SK-MEL-5 (cell line): Measurements from ENCODE around the gene BOD1. TPM values are rescaled to one million over a fixed set of nuclear protein-coding genes. Genes with fewer than 3 reads are reported as not detected.
A peak's percentile ranks its signal among the peaks of the same experiment; 100 is the strongest.
"Not testable (repeated sequence)": the region's sequence is repeated elsewhere in the genome, so short reads cannot be mapped to it uniquely, and the experiment has no call there.

Source experiments
- DNase-seq: peaks from one replicate; pipeline ENCODE4 v3.0.0-alpha.2; 2016; ENCODE audit warnings: low read depth, low spot score
- in situ Hi-C: cut with HindIII; loops from 2 replicates; pipeline ENCODE4 v1.10.0; 2016; ENCODE audit warnings: low sequenced_read_pairs, high pct_unique_total_duplicates, low pct_unique_long_range_greater_than_20kb
- total RNA-seq: library from RNA; depleted of rRNA; stranded (reverse); fragments of >200 nt; shearing (Covaris generic); gene quantifications from 2 replicates; pipeline ENCODE4 v1.2.3, GENCODE V29; 2014

Gene BOD1
- total RNA-seq, 1 experiment from 2014 or later, result 39.2 TPM

DNA sequence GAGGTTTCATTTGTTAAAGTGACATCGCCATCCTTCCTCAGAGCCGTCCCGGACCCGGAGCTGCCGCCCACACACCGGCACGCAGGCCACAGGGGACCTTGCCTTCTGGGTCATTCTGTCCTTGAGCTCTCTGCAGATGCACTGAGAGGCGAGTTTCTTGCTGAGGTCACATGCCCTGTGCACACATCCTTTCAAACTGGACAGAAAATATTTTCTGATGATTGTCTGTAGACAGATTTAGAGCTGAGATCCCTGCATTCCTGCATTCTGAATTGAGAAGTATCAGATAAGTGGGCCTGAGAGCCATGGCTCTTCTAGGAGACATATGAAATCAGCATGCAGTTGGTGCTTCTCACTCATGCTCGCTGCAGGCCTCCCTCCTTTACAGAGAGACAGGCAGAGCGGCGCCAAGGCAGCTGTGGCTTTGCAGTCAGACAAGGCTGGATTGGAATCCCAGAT is 25.4 kb downstream of the BOD1 start:
- in situ Hi-C loops, result no loop called here
- DNase-seq, result no peak

DNA sequence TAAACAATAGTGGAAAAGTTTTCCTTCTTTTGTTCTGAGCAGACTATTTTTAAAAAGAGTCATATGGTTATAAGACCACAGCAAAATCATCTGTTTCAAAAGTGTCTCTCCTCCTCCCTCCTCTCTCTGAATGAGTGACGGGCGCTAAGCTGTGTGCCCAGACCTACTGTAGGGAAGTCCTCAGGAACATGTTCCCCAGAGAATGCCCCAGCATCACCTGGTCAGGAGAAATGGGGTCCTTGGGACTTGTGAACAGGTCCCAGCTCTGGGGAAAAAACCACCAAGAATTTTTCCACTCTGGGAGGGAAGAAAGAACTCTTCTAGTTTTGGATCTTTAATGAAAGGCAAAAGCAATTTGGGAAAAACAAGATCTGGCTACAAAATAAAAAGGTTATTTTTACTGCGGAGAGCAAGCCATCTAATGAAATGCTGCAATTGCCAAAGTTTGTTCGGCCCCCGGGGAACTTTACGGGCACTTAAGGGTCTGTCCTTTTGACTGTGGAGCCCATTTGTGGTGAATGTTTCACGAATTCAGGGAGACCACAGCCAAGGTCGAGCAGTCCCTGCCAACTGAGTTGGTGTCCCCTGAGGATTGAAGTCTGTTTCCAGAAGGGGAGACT is 25.9 kb downstream of the BOD1 start:
- in situ Hi-C loops, result no loop called here
- no peak for DNase-seq

DNA sequence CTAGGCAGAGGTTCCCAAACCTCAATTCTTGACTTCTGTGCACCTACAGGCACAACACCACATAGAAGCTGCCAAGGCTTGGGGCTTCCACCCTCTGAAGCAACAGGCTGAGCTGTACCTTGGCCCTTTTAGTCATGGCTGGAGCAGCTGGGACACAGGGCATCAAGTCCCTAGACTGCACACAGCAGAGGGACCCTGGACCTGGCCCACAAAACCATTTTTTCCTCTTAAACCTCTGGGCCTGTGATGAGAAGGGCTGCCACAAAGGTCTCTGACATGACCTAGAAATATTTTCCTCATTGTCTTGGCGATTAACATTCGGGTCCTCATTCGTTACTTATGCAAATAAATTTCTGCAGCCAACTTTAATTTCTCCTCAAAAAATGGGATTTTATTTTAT is 30.3 kb downstream of the BOD1 start:
- in situ Hi-C loops, DNase-seq: not testable (repeated sequence)

DNA sequence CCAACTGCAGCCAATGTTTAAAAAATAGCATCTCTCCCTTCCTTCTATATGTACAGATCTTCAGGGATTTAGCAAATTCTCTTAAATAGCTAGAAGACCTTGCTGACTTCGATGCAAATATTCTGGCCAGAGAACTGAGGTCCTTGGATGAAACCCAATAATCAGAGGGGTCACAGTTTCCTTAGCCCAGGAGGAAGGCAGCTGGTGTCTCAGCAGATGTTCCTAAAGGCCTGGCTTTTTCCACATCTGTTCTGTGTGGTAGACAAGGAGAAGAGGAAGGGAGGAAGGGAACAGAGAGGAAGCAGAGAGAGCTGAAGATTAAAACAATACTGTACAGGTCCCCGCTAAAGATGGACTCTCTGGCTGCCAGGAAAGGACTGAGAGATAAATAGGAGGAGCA is 33.1 kb downstream of the BOD1 start:
- in situ Hi-C loops, result no loop called here
- no peak for DNase-seq

DNA sequence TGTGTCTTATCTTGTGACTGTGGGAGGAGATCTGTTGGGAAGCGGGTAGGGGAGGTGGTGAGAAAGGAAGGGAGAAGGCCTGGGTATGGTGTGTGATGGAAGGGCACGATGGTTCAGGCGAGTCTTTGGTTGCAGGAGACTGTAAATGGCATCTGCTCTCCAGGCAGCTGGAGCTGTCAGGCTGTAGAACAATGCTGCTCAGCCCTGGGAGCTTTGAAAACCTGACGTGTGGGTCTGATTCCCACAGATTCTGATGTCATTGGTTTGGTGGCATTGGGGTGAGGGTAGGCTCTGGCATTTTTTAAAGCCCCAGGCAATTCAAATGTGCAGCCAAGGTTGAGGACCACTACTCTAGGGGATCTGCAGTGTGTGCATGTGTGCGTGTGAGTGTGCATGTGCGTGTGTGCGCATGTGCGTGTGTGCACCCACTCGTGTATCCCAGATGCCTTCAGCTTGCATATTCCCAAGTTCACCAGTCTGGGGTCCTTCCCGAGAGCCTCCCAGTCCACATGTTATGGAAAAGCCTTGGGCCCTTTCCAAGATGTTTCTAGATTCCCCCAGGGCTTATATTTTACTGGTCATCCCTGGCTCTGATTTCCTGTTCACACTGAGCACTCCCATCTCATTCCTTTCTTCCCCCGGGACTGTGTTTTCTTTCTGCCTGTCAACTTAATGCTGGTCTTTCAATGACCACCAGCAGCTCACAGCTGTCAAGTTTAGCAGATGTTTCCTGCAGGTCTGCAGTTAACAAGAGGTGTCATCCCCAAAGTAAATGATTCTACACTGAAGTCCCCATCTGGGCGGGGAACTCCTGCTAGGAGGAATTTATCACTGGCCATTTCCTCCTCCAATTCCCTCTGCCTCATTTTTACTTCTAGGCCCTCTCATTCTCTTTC is 34.0 kb downstream of the BOD1 start:
- in situ Hi-C loops, result no loop called here
- DNase-seq, result no peak

DNA sequence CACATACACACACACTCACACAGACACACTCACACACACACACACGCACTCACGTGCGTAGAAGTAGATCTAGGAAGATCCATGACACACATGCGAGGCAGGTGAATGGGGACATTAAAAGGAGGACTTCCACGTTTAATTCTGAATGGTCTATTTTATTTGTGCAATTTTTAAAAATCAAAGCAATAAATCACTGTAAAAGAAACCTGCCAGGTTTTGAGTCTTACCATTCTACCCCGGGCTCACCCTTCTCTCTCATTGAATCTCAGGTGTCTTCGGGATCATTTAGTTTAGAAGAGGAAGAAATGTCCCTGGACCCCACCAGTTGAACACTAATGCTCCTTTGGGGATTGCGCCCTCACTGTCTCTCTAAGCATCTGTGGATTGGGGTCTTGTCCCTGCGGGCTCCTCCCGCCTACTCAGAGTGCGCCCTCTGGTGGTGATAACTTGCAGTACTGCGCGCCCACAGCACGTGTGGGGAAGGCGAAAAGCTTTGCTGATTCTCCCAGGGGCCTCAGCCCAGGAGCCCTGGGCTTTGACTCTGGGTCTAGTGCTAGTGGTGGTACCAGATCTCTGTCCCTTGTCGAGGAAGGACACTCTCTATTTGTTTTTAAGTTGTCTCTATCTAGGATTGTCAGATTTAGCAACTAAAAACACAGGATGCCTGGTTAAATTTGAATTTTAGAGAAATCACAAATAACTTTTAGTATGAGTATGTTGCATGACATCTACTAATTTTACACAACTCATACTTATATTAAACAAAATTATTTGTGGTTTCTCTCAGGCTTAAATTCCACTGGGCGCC is 34.8 kb downstream of the BOD1 start:
- peak; percentile 44 for DNase-seq
- in situ Hi-C loops, result no loop called here

DNA sequence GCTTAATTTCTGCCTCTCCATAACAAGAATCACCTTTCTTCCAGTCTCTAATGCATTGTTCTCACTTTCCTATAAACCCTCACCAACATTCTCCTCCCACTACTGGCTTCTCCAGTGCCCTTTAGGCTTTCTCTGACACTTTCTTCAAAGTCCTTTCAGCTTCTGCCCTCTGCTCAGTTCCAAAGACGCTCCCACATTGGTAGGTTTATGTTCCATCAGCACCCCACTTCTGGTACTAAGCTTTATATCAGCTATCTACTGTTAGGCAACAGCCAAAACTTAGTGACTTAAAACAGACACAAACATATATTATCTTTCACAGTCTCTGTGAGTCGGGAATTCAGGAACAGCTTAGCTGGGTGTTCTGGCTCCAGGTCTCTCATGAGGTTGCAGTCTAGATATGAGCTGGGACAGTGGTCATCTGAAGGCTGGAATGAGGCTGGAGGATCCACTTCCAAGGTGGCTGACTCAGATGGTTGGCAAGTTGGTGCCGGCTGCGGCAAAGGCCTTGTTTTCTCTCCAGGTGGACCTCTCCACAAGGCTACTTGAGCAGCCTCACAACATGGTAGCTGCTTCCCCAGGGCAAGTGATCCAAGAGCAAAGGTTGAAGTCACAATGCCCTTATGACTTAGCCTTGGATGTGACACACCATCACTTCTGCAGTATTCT is 37.4 kb downstream of the BOD1 start:
- in situ Hi-C loops, result no loop called here
- DNase-seq, result no peak

DNA sequence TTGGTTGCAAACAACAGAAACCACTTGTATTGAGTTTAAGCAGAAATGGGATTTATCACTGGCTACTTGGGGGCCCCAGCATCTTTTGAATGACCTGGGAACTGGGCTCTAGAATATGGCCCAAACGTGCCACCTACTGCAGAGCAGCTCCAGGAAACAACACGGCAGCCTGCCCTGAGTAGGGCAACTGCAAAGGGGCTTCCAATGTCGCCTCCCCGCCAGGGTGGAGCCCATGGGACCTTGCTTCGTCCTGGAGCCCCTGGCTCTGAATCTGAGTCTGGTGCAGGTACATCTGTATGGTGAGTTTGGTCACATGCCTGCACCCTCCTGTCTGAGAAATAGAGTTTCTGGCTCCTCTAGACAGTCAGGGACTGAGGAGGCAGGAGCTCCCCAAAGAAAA is 38.6 kb downstream of the BOD1 start:
- DNase-seq, result no peak
- in situ Hi-C loops, result no loop called here

DNA sequence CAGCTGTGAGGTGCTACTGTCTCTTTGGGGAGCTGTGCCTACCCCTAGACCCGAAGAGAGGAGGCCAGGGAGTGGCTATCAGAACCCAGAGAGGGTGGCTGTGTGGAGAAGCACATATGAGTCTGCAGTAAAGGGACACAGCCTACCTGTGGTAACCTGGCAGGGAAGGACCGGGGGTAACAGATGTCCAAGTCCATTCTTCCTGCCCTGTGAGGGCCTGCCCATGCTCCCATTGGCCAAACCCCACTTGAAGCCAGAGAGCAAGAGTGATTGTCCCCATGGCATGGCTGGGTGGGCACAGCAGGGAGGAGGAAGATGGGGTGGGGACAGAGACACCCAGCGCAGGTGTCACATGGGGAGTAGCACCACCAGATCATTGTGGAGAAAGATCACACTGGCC is 39.3 kb downstream of the BOD1 start:
- in situ Hi-C loops, result no loop called here
- DNase-seq, result no peak

DNA sequence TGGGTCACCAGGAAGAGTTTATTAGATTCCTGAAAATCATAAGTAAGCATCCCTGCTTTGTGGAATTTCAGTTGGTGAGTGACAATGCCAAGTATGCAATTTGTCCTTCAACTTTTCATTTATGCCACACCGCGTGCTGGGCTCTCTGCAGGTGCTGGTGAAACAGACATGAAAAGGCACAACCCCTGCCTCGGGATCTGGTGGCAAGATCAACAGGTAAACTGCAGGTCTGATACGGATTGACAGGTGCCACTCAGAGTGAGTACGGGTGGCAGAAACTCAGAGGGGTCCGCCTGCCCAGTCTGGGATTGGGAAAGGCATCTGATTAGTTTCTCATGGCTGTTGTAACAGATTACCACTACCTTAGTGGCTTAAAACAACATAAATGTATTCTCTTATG is 40.5 kb downstream of the BOD1 start:
- in situ Hi-C loops, result no loop called here
- no peak for DNase-seq

DNA sequence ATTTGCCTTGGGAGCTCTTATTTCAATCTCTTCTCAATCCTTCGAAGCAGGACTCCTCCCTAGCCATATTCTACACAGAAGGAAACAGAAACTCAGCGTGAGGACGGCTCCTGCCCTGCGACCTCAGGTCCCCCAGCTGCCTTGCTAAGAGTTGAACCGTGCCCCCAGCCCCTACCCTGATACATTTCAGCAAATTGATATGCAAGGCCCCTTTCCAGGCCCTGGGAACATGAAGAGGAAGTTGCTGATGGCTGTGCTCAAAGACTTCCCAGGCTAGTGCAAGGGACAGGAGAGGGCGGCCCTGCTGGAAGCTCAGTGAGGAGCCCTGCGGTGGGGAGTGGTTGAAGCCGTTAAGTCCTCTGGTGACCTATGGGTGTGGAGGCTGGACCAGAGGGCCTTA is 41.5 kb downstream of the BOD1 start:
- in situ Hi-C loops, result no loop called here

DNA sequence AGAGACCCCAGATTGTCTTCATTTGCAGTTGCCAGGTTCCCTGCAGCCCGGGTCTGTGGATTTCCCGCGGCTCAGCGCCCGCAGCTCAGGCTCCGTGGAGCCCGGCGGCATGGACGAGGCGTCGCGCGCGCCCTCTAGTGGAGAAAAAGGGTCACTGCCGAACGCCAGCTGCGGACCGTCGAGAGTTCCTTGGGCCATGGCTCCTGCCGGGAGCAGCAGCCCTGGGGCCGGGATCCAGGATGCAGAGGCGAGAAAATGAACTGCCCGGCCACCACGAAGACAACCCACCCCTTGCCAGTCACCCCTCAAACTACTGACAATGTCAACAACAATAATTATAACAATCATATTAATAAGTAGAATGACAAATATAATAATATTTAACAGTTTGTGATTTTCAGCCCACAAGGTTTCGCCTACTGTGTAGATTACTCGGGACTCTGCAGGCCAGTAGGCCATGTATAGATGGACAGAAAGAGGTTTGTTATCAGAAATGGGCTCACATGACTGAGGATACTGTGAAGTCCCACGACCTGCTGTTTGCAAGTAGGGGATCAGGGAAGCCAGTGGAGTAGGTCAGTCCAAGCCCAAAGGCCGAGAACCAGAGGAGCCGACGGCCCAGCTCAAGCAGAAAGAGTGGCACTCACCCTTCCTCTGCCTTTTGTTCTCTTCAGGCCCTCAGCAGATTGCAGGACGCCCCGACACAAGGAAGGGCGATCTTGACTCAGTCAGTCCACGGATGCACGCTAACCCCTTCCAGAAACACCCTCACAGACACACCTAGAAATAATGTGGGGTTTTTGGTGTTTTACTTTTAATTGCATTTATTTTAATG is 43.1 kb downstream of the BOD1 start:
- in situ Hi-C loops, result no loop called here
- peak; percentile 54 for DNase-seq

More for the DNA sequence above, 41.5 kb downstream of the BOD1 start:
- DNase-seq, result no peak

DNA sequence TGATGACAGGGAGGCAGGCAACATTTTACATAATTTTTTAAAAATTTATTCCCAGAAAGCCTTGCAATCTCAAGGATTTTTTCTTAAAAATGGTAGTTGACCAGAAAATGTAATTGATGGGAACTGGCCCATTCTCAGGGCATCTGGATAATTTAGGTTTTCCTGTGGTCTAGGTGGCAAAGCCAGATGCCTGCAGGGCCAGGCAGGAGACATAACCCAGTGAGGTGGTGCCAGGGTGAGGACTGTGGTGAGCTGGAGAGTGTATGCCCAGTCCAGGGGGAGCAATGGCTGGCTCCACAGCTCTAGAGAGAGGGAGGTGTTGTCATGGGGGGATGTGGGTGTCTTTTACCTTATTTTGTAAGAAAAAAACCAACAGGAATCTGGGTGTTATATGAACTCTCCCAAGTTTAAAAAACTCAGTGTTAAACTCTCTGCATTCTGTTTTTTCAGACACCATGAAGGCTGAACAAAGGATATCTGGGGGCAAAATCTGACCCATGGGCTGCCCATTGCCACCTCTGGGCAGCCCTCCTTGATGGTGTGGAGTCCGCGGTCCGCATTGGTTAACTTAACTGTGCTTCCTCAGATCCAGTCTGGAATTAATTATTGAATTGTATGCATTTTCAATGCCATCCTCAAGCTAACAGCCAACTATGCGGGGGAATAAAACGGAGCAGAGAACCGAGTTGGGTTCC is 43.9 kb downstream of the BOD1 start:
- DNase-seq, result no peak
- in situ Hi-C loops, result no loop called here

DNA sequence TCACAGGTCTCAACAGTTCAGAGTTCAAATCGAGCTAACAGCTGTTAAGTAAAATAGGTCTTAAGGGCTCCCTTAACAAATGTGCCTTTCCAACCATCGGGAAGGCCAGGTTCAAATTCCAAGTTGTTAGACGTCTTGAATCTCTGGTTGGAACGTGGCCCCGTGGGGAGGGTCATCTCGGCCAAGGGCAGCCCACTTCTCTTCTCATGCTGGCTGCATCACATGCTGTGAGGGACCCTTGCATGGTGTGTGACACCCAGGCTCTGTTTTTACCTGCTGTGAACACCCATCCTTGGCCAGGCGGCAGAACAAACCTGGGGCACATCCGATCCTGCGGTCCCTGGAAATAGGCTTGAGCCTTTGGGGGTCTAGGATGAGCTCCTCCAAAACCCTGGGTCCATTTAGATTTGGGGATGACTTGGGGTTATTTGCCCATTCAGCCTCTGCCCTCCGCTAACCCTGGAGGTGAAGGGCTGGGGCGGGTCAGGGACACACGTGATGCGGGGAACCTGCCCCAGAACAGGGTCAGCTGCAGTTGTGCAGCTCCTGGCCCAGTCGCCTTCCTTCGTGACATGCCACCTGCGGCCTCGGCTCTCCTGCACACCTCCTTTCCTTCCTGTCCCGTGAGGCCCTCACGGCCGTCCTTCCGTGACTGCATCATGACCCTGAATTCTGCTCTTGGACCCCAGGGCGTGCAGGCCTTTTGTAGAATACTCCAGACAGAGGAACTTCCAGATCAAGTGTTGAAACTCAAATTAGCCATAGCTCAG is 45.9 kb downstream of the BOD1 start:
- in situ Hi-C loops, result no loop called here
- DNase-seq, result no peak

DNA sequence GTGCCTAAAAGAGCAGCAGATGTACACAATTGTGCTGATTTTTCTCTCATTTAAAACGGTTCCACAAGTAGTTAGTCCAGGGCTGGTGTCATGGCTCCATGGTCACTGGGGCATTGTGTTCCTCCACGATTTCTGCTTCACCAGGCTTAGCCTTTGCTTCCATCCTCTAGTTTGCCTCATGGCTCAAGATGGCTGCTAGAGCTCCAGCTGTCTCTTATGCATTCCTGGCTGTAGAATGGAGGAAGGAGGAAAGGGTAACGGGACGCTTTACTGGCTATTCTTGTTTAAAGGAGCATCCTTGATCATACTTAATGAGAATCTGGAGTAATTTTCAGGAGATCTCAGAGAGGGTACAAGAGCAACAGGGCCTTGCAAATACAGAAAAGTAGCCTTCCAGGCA is 47.7 kb downstream of the BOD1 start:
- in situ Hi-C loops, result no loop called here
- no peak for DNase-seq

DNA sequence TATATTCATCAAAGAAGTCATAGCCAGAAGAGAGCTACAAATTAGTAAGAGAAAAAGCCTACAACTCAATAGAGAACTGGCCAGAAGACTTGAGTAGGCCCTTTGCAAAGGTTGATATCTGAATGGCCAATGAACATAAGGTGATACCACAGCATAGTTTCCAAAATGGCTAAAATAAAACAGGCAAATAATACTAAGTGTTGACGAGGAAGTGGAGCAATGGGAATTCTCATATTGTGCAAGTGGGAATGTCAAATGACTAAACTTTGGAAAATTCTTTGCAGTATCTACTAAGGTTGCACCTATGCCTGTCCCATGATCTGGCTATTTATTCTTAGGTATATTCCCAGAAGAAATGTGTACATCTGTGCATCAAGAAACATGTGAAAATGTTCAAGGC is 48.3 kb downstream of the BOD1 start:
- DNase-seq, result no peak
- in situ Hi-C loops, result no loop called here
